Measurements from ENCODE around the gene IFNGR1. TPM values are rescaled to one million over a fixed set of nuclear protein-coding genes. Genes with fewer than 3 reads are reported as not detected.
A peak's percentile ranks its signal among the peaks of the same experiment; 100 is the strongest.
"Not testable (repeated sequence)": the region's sequence is repeated elsewhere in the genome, so short reads cannot be mapped to it uniquely, and the experiment has no call there.

The IFNGR1 gene
- total and polyA plus RNA-seq, 8 donors, result 70.9 to 171 (median 76.7) TPM

DNA sequence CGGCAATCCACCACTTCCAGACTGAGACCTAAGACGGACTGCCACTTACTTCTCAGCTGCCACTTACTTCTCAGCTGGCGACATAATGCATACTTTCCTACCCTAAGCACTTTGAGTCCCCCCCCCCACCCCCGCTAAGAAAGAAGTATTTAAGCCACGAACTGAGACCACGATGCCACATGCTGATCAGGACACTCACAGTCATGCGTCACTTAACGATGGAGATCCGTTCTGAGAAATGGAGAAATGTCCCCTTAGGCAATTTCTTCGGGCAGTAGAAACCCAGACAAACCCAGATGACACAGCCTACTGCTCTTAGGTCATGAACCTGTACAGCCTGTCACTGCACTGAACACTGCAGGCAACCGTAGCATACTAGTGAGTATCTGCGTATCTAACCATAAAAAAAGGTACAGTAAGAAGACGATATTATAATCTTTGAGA is 690 bp downstream of the IFNGR1 start:
- intact Hi-C loops (cut with DNase I), result no loop called here
- H3K4me3 ChIP-seq, result peak overlapping the region; percentile 66 to 79
- H3K27me3 ChIP-seq, result no peaks in the 10 kb centered on the region
- peaks cover 48 to 83% of the 10 kb centered on the region in 2 donors for H3K4me1 ChIP-seq
- ATAC-seq (peak; percentile 60), DNase-seq (peak in 3 of 4 donors; percentile 43 to 59 (median 48))
- no peaks in the 10 kb centered on the region for H3K9me3 ChIP-seq
- H3K36me3 ChIP-seq, result no peaks in the 10 kb centered on the region
- peak overlapping the region; percentile 99 to 100 for H3K27ac ChIP-seq
- TF ChIP-seq, protein P1, sequence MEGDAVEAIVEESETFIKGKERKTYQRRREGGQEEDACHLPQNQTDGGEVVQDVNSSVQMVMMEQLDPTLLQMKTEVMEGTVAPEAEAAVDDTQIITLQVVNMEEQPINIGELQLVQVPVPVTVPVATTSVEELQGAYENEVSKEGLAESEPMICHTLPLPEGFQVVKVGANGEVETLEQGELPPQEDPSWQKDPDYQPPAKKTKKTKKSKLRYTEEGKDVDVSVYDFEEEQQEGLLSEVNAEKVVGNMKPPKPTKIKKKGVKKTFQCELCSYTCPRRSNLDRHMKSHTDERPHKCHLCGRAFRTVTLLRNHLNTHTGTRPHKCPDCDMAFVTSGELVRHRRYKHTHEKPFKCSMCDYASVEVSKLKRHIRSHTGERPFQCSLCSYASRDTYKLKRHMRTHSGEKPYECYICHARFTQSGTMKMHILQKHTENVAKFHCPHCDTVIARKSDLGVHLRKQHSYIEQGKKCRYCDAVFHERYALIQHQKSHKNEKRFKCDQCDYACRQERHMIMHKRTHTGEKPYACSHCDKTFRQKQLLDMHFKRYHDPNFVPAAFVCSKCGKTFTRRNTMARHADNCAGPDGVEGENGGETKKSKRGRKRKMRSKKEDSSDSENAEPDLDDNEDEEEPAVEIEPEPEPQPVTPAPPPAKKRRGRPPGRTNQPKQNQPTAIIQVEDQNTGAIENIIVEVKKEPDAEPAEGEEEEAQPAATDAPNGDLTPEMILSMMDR (IDR thresholded peaks at IDR 0.05), result no peak

DNA sequence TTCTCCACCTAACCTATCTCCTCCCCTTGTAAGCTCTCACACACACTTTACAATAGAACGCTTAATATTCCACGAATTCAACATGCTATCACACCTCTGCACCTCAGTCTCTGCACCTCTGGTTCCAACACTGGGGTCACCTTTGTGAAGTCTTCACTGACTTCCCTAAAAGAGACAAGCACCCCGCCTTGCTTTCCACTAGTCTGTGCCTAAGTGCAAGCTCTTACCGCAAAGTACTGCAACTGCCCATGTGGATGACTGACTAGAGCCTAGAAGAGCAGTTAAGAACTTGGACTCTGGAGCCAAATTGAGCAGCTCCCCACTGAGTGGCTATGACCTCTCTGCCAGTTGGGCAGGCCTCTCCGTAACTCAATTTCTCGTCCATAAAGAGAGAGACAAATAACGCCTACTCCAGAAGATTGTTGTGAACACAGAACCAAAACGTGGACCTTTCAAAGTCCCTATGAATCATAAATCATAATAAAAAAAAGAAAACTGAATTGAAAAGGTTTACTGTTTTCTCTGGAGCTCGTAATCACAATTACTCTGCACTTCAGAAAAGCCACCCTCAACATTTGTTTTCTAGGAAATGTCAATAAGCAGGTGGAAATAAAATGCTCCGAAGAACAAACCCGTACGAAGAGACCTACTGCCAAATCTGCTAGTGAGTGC is 1.2 kb downstream of the IFNGR1 start:
- Histone ChIP-seq H3K36me3 (no peaks in the 10 kb centered on the region), H3K27ac (peak overlapping the region; percentile 99 to 100), H3K9me3 (no peaks in the 10 kb centered on the region), H3K4me3 (peak overlapping the region; percentile 66 to 79), H3K27me3 (no peaks in the 10 kb centered on the region), H3K4me1 (peaks cover 44 to 83% of the 10 kb centered on the region in 2 donors)
- TF ChIP-seq, protein P1 (IDR thresholded peaks at IDR 0.05), result no peak
- intact Hi-C loops (cut with DNase I), result no loop called here
- peak in 1 of 4 donors; percentile 65 for DNase-seq
- ATAC-seq, result peak; percentile 52

DNA sequence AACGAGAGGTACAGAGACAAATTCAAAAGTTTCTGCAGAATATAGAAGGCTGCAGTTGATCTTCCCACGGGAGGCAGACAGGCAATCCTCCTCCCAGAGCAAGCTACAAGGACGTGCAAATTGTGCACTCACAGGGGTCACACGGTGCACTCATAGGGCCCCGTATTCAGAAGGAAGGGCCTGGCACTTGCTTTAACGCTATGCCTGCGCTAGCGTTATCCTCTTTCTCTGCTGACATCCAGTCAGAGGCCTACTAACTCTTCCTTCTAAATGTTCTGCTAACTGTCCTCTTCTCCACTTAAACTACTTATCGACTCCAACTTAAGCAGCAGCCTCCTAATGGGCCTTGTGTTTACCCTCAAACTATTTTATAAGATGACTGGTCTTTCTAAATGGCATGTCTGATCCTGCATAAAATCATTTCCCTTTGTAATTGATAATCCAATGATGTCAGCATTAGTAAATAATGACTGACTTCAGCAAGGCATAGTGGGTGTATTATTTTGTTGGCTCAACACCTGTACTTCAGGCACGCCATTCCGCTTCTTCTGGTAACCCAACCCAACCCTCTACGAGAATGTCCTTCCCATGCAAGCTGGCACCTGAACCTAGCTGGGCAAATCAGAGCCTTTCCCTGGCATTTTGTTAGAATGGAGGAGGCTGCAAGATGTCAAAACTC is 2.2 kb downstream of the IFNGR1 start:
- H3K9me3 ChIP-seq, result no peaks in the 10 kb centered on the region
- H3K36me3 ChIP-seq, result peaks cover 0 to 3% of the 10 kb centered on the region in 2 donors
- intact Hi-C loops (cut with DNase I), result no loop called here
- H3K27me3 ChIP-seq, result no peaks in the 10 kb centered on the region
- peak; percentile 6 for ATAC-seq
- DNase-seq, result no peak
- H3K27ac ChIP-seq, result peak overlapping the region; percentile 99 to 100
- H3K4me3 ChIP-seq, result peak overlapping the region; percentile 66 to 79
- H3K4me1 ChIP-seq, result peaks cover 43 to 83% of the 10 kb centered on the region in 2 donors
- TF ChIP-seq, protein P1 (IDR thresholded peaks at IDR 0.05), result no peak

DNA sequence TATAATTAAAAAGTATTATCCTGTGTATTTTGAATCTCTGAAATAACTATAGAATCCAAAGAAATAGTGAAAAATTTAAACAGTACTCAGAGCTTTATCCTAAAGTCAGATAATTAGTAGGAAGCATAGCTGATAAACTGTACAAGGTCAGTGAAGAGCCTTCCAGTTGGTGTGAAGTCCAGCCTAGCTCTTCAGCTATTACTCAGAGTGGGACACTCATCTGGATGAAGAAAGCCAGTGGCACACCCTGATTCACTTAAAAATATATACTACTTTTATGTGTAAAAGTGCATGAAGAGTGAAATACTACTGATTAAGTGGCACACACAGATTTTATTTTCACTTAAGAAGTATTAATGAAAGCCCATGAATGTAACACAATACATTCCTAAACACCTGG is 3.1 kb downstream of the IFNGR1 start:
- TF ChIP-seq, protein P1 (IDR thresholded peaks at IDR 0.05), result no peak
- Histone ChIP-seq H3K27me3 (no peaks in the 10 kb centered on the region), H3K4me1 (peaks cover 43 to 83% of the 10 kb centered on the region in 2 donors), H3K27ac (peak overlapping the region; percentile 99 to 100), H3K9me3 (no peaks in the 10 kb centered on the region), H3K4me3 (peak overlapping the region; percentile 66 to 79), H3K36me3 (peaks cover 0 to 6% of the 10 kb centered on the region in 2 donors)
- DNase-seq, result no peak
- no peak for ATAC-seq
- intact Hi-C loops (cut with DNase I), result no loop called here

DNA sequence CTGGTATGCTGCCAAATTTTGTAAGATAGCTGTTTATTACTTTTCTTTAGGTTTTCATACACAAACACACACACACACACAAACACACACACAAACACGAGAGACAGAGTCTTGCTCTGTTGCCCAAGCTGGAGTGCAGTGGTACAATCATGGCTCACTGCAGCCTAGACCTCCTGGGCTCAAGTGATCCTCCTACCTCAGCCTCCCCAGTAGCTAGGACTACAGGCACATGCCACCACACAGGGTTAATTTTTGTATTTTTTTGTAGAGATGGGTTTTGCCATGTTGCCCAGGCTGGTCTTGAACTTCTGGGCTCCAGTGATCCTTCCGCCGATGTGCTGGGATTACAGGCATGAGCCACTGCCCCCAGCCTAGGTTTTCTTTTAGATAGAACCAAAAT is 3.6 kb downstream of the IFNGR1 start:
- H3K9me3 ChIP-seq; DNase-seq; H3K36me3 ChIP-seq; intact Hi-C loops (cut with DNase I); H3K27me3 ChIP-seq; ATAC-seq: not testable (repeated sequence)
- Histone ChIP-seq H3K4me3 (peak overlapping the region in 1 of 2 donors; percentile 79), H3K27ac (peak overlapping the region; percentile 99 to 100), H3K4me1 (peaks cover 47 to 83% of the 10 kb centered on the region in 2 donors)

Data from left lung (tissue), 10 donors.